CD4-positive, alpha-beta T cell treated with Interleukin-2 at 100 ng/mL for 4 hours (primary cell): Measurements from ENCODE around the gene NEDD9.

Experiments
- DNase-seq: peaks from one replicate; pipeline ENCODE4 v3.0.0-alpha.2; 2020; ENCODE audit warnings: low spot score

The NEDD9 gene

GRCh38 chr6:11233673-11234573 is 1.5 kb upstream of the NEDD9 start:
- no peak for DNase-seq

- no peak for DNase-seq
Measured at GRCh38 chr6:11232770-11233626, 530 bp upstream of the NEDD9 start.

- no peak for DNase-seq
Measured at GRCh38 chr6:11231564-11232192, 790 bp downstream of the NEDD9 start.

DNA sequence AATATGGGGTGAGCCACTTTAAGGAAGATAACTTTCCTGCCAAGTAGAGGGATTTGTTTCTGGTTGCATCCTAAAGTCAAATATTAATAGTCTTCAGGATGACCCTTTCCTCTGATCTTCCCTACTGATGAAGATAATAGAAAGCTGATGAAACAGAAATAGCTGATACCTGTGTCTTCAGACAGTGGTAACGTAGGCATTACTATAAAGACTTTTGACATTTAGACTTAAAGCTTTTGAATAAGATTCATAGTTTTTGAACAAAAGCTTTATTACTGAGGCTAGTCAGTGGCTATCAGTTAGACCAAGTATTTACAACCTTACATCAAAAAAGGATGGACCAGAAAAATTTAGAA is 1.4 kb downstream of the NEDD9 start:
- no peak for DNase-seq

- DNase-seq: no peak
Measured at GRCh38 chr6:11230158-11231107, 2.0 kb downstream of the NEDD9 start.

- no peak for DNase-seq
Measured at GRCh38 chr6:11229655-11230046, 2.8 kb downstream of the NEDD9 start.

- no peak for DNase-seq
Measured at GRCh38 chr6:11228935-11229654, 3.4 kb downstream of the NEDD9 start.

DNA sequence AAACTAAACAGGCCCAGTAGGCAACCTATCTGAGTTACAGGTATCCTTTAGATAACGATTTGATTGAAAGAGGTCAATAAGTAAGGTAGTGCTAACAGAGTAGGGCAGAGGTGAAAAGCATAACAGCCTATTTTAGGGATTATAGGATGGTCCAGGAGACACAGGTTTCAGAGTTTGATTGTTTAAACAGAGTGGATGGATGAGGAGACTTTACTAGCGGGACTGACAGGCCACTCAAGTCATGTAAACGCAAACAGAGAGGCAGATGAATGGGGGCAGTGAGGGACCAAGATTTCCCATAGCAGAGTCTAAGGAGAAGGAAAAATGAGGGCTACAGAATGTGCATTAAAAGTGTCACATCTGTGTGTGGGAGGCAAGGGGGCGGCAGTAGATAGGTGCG is 4.8 kb downstream of the NEDD9 start:
- DNase-seq: no peak

DNA sequence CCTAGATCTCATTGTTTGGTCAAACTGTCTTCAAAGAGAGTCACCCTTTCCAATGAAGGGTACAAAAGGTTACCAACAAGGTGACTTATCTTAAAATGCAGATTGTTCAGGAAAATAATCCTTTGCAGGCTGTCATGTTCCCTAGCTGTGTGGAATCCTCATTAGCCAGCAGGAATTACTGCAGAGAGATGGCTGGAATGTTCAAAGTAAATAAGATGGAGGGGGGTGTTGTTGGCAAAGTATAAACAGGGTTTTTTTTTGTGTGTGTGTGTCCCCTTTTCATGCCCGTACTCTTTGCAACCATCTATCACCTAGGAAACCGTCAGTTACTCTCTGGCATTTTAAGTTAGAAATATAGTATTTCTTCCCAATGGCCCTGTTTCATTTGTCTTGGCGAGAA is 6.5 kb downstream of the NEDD9 start:
- DNase-seq: no peak

- no peak for DNase-seq
Measured at GRCh38 chr6:11224966-11225463, 7.5 kb downstream of the NEDD9 start.

GRCh38 chr6:11224252-11224965 is 8.1 kb downstream of the NEDD9 start:
- peak; percentile 67 for DNase-seq

- DNase-seq: no peak
Measured at GRCh38 chr6:11223286-11223864, 9.1 kb downstream of the NEDD9 start.

DNA sequence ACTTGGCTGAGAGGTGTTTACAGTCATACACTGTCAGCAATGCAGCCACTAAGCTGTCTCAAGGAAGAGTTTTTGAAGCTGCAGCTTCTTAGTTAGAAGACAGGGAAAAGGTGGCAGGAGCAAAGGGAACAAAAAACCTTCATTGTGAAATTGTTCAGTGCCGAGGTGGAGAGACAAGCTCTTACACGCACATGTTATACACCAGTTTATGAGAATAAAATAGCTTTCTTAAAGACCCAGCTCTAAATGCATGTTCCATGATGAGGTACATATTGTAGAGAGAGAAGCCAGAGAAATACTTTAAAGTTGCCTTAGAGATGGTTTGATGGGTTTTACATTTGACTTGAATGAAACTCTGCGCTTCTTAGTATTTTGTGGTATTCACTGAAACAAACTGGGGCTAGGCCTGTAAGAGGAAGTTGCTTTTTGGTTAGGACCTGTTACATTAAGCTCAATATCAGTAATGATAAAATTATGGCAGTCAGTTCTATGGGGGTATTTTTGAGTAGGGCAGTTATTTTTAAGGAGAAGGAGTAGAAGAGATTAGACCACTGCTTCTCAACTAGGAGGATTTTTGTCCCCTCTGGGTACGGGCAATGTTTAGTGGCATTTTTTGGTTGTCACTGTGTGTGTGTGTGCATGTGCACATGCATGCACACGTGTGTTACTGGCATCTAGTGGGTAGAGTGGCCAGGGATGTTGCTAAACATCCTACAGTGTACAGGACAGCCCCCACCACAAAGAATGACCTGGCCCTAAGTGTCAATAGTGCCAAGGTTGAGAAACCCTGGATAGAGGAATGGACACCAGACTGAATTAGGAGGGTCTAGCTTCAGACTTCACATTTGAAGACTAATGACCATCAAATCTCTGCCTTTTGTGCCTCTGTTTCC is 9.8 kb downstream of the NEDD9 start:
- DNase-seq: peak; percentile 57

GRCh38 chr6:11221623-11222384 is 10.7 kb downstream of the NEDD9 start:
- no peak for DNase-seq

GRCh38 chr6:11219400-11219834 is 13.1 kb downstream of the NEDD9 start:
- no peak for DNase-seq

GRCh38 chr6:11218538-11219399 is 13.7 kb downstream of the NEDD9 start:
- no peak for DNase-seq

DNA sequence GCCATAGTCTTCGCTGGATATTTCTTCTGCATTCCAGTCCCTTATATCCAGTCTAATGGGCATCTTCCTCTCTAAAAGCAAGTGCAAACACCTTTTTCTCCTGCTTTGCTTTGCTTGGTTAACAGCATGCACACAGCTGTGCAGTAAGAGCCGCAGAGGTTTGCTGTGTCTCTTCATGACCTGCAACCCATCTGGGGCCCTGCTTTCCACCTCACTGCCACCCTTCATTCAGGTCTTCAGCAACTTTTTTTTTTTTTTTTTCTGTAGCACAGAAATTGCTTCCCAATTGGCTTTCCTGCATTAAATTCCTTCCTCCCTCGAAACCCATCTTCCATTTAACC is 14.4 kb downstream of the NEDD9 start:
- DNase-seq: no peak
